ENCODE results near the gene MGMT.

Gene MGMT

GRCh38 chr10:129609551-129609950 lies 142.5 kb downstream of the MGMT start:
- ChIA-PET POLR2A (no interaction called here), CTCF (no interaction called here)
- no peak for TF ChIP-seq CTCF (IDR thresholded peaks at IDR 0.05; ENCODE audit: control extremely low read depth, extremely low read depth, low read depth, missing control alignments)
- no peak for DNase-seq (ENCODE audit: extremely low spot score)

- CTCF ChIA-PET, result no interaction called here
- no peak for DNase-seq (ENCODE audit: extremely low spot score)
- POLR2A ChIA-PET, result no interaction called here
- TF ChIP-seq CTCF (IDR thresholded peaks at IDR 0.05; ENCODE audit: control extremely low read depth, extremely low read depth, low read depth, missing control alignments), result no peak
These were observed 145.6 kb downstream of the MGMT start for GRCh38 chr10:129612481-129613109.

GRCh38 chr10:129613377-129613980 lies 146.4 kb downstream of the MGMT start:
- no peak for DNase-seq (ENCODE audit: extremely low spot score)
- ChIA-PET CTCF (no interaction called here), POLR2A (no interaction called here)
- TF ChIP-seq CTCF (IDR thresholded peaks at IDR 0.05; ENCODE audit: control extremely low read depth, extremely low read depth, low read depth, missing control alignments), result no peak

- CTCF ChIA-PET, result interaction anchor here (1.3 kb wide), 1 partner anchor 27 kb away, joined by 3 read pairs; no protein-coding TSS in a partner anchor
- TF ChIP-seq CTCF (IDR thresholded peaks at IDR 0.05; ENCODE audit: control extremely low read depth, extremely low read depth, low read depth, missing control alignments), result no peak
These were observed 147.3 kb downstream of the MGMT start for GRCh38 chr10:129614341-129614740.

GRCh38 chr10:129615381-129615780 lies 148.3 kb downstream of the MGMT start:
- no peak for DNase-seq (ENCODE audit: extremely low spot score)
- POLR2A ChIA-PET, result no interaction called here
- CTCF ChIA-PET, result interaction anchor here (1.3 kb wide), 1 partner anchor 26 kb away, joined by 3 read pairs; no protein-coding TSS in a partner anchor
- no peak for TF ChIP-seq CTCF (IDR thresholded peaks at IDR 0.05; ENCODE audit: control extremely low read depth, extremely low read depth, low read depth, missing control alignments)

More at GRCh38 chr10:129614341-129614740, 147.3 kb downstream of the MGMT start:
- POLR2A ChIA-PET, result no interaction called here
- no peak for DNase-seq (ENCODE audit: extremely low spot score)

- no peak for DNase-seq (ENCODE audit: extremely low spot score)
- POLR2A ChIA-PET, result no interaction called here
- TF ChIP-seq CTCF (IDR thresholded peaks at IDR 0.05; ENCODE audit: control extremely low read depth, extremely low read depth, low read depth, missing control alignments), result no peak
- CTCF ChIA-PET, result no interaction called here
These were observed 149.0 kb downstream of the MGMT start for GRCh38 chr10:129615921-129616525.

All from GM10248 (cell line).